HK-2 (cell line): ENCODE data around the gene HLF.

Source experiments
- DNase-seq: peaks from one replicate; pipeline ENCODE4 v3.0.0-alpha.2; 2018; ENCODE audit not compliant: unreplicated experiment

The HLF gene

GRCh38 chr17:55275894-55276804, 11.4 kb downstream of the HLF start:
- no peak for DNase-seq

- DNase-seq, result no peak
Measured at GRCh38 chr17:55278173-55278961, 13.6 kb downstream of the HLF start.

- no peak for DNase-seq
Measured at GRCh38 chr17:55279203-55279602, 14.4 kb downstream of the HLF start.

- no peak for DNase-seq
Measured at GRCh38 chr17:55279788-55280187, 15.0 kb downstream of the HLF start.

GRCh38 chr17:55280212-55280611, 15.5 kb downstream of the HLF start:
- no peak for DNase-seq

- no peak for DNase-seq
Measured at GRCh38 chr17:55281649-55282378, 17.1 kb downstream of the HLF start.

GRCh38 chr17:55282379-55282702, 17.6 kb downstream of the HLF start:
- no peak for DNase-seq

GRCh38 chr17:55282741-55283140, 18.0 kb downstream of the HLF start:
- no peak for DNase-seq

- peak; percentile 67 for DNase-seq
Measured at GRCh38 chr17:55283256-55283965, 18.7 kb downstream of the HLF start.

GRCh38 chr17:55284001-55284884, 19.5 kb downstream of the HLF start:
- DNase-seq, result peak; percentile 46

- DNase-seq, result peak; percentile 27
Measured at GRCh38 chr17:55284944-55285339, 20.2 kb downstream of the HLF start.

GRCh38 chr17:55285340-55286301, 20.9 kb downstream of the HLF start:
- DNase-seq, result no peak

- peak; percentile 53 for DNase-seq
Measured at GRCh38 chr17:55286681-55287589, 22.2 kb downstream of the HLF start.

GRCh38 chr17:55288356-55289105, 23.8 kb downstream of the HLF start:
- DNase-seq, result no peak

- no peak for DNase-seq
Measured at GRCh38 chr17:55289106-55289446, 24.3 kb downstream of the HLF start.

GRCh38 chr17:55289978-55290377, 25.2 kb downstream of the HLF start:
- no peak for DNase-seq

- no peak for DNase-seq
Measured at GRCh38 chr17:55290492-55291113, 25.8 kb downstream of the HLF start.
